Measurements from ENCODE around the gene CDK14.

CDK14 gene

GRCh38 chr7:90923541-90923997, 327.4 kb downstream of the CDK14 start:
- DNase-seq: no peak

GRCh38 chr7:90928700-90929424, 332.7 kb downstream of the CDK14 start:
- peak; percentile 36 for DNase-seq

- peak; percentile 86 for DNase-seq
These were observed 336.1 kb downstream of the CDK14 start for GRCh38 chr7:90931986-90932916.

- no peak for DNase-seq
These were observed 336.9 kb downstream of the CDK14 start for GRCh38 chr7:90933041-90933440.

GRCh38 chr7:90933984-90934383, 337.9 kb downstream of the CDK14 start:
- no peak for DNase-seq

- no peak for DNase-seq
These were observed 342.2 kb downstream of the CDK14 start for GRCh38 chr7:90938371-90938770.

GRCh38 chr7:90939666-90940065, 343.5 kb downstream of the CDK14 start:
- no peak for DNase-seq

GRCh38 chr7:90944021-90944420, 347.9 kb downstream of the CDK14 start:
- no peak for DNase-seq

- DNase-seq: no peak
These were observed 349.1 kb downstream of the CDK14 start for GRCh38 chr7:90945104-90945787.

GRCh38 chr7:90946730-90947501, 350.8 kb downstream of the CDK14 start:
- DNase-seq: no peak

- DNase-seq: no peak
These were observed 352.0 kb downstream of the CDK14 start for GRCh38 chr7:90948085-90948484.

- no peak for DNase-seq
These were observed 355.1 kb downstream of the CDK14 start for GRCh38 chr7:90951229-90951628.

GRCh38 chr7:90951986-90952954, 356.1 kb downstream of the CDK14 start:
- DNase-seq: no peak

GRCh38 chr7:90955641-90956207, 359.6 kb downstream of the CDK14 start:
- DNase-seq: peak; percentile 93

GRCh38 chr7:90957883-90958282, 361.8 kb downstream of the CDK14 start:
- no peak for DNase-seq

- no peak for DNase-seq
These were observed 362.5 kb downstream of the CDK14 start for GRCh38 chr7:90958647-90959046.

GRCh38 chr7:90961037-90961725, 365.1 kb downstream of the CDK14 start:
- DNase-seq: no peak

GRCh38 chr7:90965211-90965610, 369.1 kb downstream of the CDK14 start:
- DNase-seq: no peak

GRCh38 chr7:90966346-90966745, 370.2 kb downstream of the CDK14 start:
- DNase-seq: no peak

- no peak for DNase-seq
These were observed 372.8 kb downstream of the CDK14 start for GRCh38 chr7:90968871-90969270.
